Heart left ventricle (tissue), 13 donors: Measurements from ENCODE around the gene SLC22A31.

ENCODE experiments used
- CTCF ChIP-seq, 12 donors: fragments of 200-600 bp; sonication (generic) in 4 of 12; IDR thresholded peaks; one replicate each; pipeline versions ENCODE4 v1.5.0 to v1.8.0; 2018 to 2022; ENCODE audit warnings: antibody characterized with exemption in 12 of 12, mild to moderate bottlenecking in 5 of 12
- POLR2A ChIP-seq, 2 donors: fragments of 450-650 bp; IDR thresholded peaks; one replicate each; pipeline ENCODE4 v1.6.1; 2017; ENCODE audit warnings: antibody characterized with exemption in 2 of 2, mild to moderate bottlenecking in 2 of 2, moderate library complexity in 2 of 2
- donor health status: ischemic (EF 13 %, LVEDD 7.1; RV severe dilation, severe dysfunction).
- donor health status: DM: no; HTN: yes; CAD: no.
- donor health status: DM: no; HTN: no; CAD: no.
- donor health status: ischemic (EF 25% LVEDD 6.9; RV normal size, moderate dysfunction).
- donor health status: ischemic (EF 25% LVEDD 5.7; RV mildly dilated, moderate dysfunction).
- donor health status: ischemic (EF 35%, LVEDD 5.7; RV mildly dilated, moderate dysfunction).
- donor health status: nonischemic (EF 11% LVEDD 7.7; RV severe dilation, severe dysfunction).
- donor health status: DM: yes; HTN: yes; CAD: no.
- donor health status: PGD.
- donor health status: ischemic (EF 29% LVEDD 5.4; RV normal size, mild dysfunction).
- donor health status: nonischemic (EF 23%, LVEDD 6.1; RV moderate dilation, normal function).

- TF ChIP-seq CTCF (IDR thresholded peaks at IDR 0.05): no peak
- no peak for TF ChIP-seq POLR2A (IDR thresholded peaks at IDR 0.05)
Measured at GRCh38 chr16:89183463-89183862, 16.9 kb downstream of the SLC22A31 start.
